ENCODE results near the gene FOXJ3. TPM values are rescaled to one million over a fixed set of nuclear protein-coding genes. Genes with fewer than 3 reads are reported as not detected.

Gene FOXJ3
- total RNA-seq, 1 donor: 86.7 TPM

GRCh38 chr1:42348498-42348897, 13.5 kb upstream of the FOXJ3 start:
- peaks cover 6% of the 10 kb centered on the region for H3K27me3 ChIP-seq (ENCODE audit: insufficient read depth, low read length)
- H3K9me3 ChIP-seq (ENCODE audit: low read depth, low read length): no peaks in the 10 kb centered on the region
- no peak overlapping the region for H3K4me3 ChIP-seq (ENCODE audit: low read length)
- no peaks in the 10 kb centered on the region for H3K4me1 ChIP-seq (ENCODE audit: insufficient read depth, low read length)

- Histone ChIP-seq H3K4me1 (ENCODE audit: insufficient read depth, low read length) (no peaks in the 10 kb centered on the region), H3K4me3 (ENCODE audit: low read length) (no peak overlapping the region), H3K9me3 (ENCODE audit: low read depth, low read length) (no peaks in the 10 kb centered on the region), H3K27me3 (ENCODE audit: insufficient read depth, low read length) (no peaks in the 10 kb centered on the region)
Observed at GRCh38 chr1:42343049-42343448, 8.0 kb upstream of the FOXJ3 start.

- Histone ChIP-seq H3K9me3 (ENCODE audit: low read depth, low read length) (no peaks in the 10 kb centered on the region), H3K27me3 (ENCODE audit: insufficient read depth, low read length) (no peaks in the 10 kb centered on the region), H3K4me1 (ENCODE audit: insufficient read depth, low read length) (peaks cover 3% of the 10 kb centered on the region), H3K4me3 (ENCODE audit: low read length) (no peak overlapping the region)
Observed at GRCh38 chr1:42340901-42341300, 5.9 kb upstream of the FOXJ3 start.

DNA sequence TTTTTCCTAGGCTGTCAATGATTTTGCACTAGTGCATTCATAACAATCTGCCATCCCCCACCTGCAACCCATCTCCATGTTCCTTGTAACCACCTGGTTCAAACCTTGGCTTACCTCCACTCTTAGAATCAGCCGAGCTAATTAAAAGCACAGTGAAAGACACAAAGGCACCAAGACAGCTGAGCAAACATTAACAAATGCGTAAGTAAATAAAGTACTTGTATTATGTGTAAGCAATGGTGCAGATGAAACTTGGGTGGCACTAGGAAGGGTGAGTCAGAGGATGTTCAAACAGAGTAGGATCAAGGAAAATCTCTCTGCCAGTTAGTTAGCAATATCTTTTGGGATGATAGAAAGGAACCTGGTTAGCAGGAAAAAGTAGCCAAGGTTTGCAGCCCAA, 5.1 kb upstream of the FOXJ3 start:
- Histone ChIP-seq H3K9me3 (ENCODE audit: low read depth, low read length) (no peaks in the 10 kb centered on the region), H3K4me3 (ENCODE audit: low read length) (no peak overlapping the region), H3K27me3 (ENCODE audit: insufficient read depth, low read length) (no peaks in the 10 kb centered on the region), H3K4me1 (ENCODE audit: insufficient read depth, low read length) (peaks cover 7% of the 10 kb centered on the region)

DNA sequence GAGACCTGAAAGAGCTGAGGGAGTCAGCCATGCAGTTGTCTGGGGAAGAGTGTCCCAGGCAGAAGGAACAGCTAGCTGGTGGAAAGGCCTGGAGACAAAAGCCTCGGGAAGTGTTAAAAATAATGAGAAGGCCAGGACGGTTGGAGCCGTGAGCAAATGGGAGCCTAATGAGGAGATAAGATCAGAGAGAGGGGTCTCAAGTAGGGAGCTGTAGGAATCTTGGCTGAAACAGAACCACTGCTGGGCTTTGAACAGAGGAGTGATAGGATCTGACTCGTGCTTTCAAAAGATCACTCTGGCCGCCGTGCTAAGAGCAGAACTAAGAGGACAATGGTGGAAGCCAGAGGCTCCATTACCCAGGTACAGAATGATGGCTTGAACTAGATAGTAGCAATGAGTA, 1.9 kb upstream of the FOXJ3 start:
- Histone ChIP-seq H3K27me3 (ENCODE audit: insufficient read depth, low read length) (no peaks in the 10 kb centered on the region), H3K4me3 (ENCODE audit: low read length) (no peak overlapping the region), H3K4me1 (ENCODE audit: insufficient read depth, low read length) (peaks cover 17% of the 10 kb centered on the region), H3K9me3 (ENCODE audit: low read depth, low read length) (no peaks in the 10 kb centered on the region)

GRCh38 chr1:42335809-42336518, 929 bp upstream of the FOXJ3 start:
- H3K4me1 ChIP-seq (ENCODE audit: insufficient read depth, low read length): peaks cover 17% of the 10 kb centered on the region
- H3K4me3 ChIP-seq (ENCODE audit: low read length): peak overlapping the region; percentile 76
- no peaks in the 10 kb centered on the region for H3K27me3 ChIP-seq (ENCODE audit: insufficient read depth, low read length)
- no peaks in the 10 kb centered on the region for H3K9me3 ChIP-seq (ENCODE audit: low read depth, low read length)

DNA sequence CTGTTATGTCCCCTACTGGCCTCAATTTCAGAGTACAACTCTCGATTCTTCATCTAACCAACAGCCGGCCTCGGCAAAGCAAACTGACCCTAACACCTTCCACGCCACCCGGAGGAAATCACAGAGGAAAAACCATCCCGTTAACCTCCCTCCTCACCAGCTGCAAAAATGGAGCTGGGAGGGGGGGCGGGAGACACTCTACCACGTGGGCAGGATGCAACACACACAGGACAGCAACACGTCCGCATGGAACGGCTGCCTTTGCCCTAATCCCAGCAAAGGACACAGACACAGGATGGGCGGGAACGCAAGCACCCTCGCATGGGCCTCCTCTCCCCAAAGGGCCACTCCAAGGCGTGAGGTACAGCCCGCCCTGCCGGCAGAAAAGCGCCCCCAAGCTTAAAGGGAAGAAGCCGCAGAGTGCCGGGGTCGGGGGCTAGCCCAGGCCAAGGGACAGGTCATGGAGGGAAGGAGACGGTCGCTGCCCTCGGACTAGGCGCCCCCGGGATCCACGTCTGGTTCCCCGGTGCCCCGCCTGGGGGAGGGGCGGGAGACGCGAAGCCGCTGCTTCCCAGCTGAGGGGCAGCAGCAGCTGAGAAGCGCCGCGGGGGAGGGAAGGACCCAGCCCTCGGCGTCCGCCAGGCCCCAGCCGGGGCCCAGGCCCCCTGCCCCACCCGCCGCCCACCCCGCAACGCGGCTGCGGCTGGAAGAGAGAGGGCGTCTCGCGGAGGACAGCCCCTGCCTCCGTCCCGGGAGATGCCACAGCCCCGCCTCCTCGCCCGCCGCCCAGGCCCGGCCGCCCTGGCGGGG, 590 bp downstream of the FOXJ3 start:
- Histone ChIP-seq H3K27me3 (ENCODE audit: insufficient read depth, low read length) (no peaks in the 10 kb centered on the region), H3K9me3 (ENCODE audit: low read depth, low read length) (no peaks in the 10 kb centered on the region), H3K4me1 (ENCODE audit: insufficient read depth, low read length) (peaks cover 21% of the 10 kb centered on the region), H3K4me3 (ENCODE audit: low read length) (peak overlapping the region; percentile 76)

- H3K4me1 ChIP-seq (ENCODE audit: insufficient read depth, low read length): peaks cover 21% of the 10 kb centered on the region
- no peaks in the 10 kb centered on the region for H3K9me3 ChIP-seq (ENCODE audit: low read depth, low read length)
- peak overlapping the region; percentile 76 for H3K4me3 ChIP-seq (ENCODE audit: low read length)
- no peaks in the 10 kb centered on the region for H3K27me3 ChIP-seq (ENCODE audit: insufficient read depth, low read length)
Observed at GRCh38 chr1:42333662-42334239, 1.3 kb downstream of the FOXJ3 start.

DNA sequence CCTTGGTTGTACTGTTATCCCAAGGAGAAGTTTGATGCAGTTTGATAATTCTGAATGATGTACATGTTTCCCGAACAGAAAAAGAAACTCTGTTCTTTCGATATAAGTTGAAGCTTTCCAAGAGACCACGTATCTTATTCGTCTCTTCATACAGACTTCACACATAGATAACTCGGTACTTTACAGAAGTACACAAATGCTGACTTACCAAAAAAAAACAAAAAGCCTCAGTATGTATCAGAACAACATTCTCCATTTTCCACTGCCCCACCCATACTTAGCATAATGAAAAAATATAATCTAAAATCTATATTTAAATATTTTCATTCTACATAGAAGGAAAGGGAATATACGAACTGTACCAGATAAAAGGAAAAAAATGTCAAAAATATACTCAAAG, 2.2 kb downstream of the FOXJ3 start:
- no peaks in the 10 kb centered on the region for H3K27me3 ChIP-seq (ENCODE audit: insufficient read depth, low read length)
- no peaks in the 10 kb centered on the region for H3K9me3 ChIP-seq (ENCODE audit: low read depth, low read length)
- H3K4me1 ChIP-seq (ENCODE audit: insufficient read depth, low read length): peaks cover 23% of the 10 kb centered on the region
- no peak overlapping the region for H3K4me3 ChIP-seq (ENCODE audit: low read length)

DNA sequence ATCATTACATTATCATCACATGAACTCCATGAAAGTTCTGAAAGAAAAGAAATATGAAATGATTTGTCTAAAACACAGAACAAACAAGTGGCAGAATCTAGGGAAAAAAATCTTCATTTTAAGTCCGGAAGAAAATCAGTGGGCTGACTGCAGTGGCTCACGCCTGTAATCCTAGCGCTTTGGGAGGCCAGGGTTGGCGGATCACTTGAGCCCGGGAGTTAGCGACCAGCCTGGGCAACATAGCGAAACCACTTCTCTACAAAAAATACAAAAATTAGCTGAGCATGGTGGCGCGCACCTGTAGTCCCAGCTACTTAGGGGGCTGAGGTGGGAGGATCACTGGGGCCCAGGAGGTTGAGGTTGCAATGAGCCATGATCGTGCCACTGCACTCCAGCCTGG, 4.8 kb downstream of the FOXJ3 start:
- Histone ChIP-seq H3K4me3 (ENCODE audit: low read length) (no peak overlapping the region), H3K9me3 (ENCODE audit: low read depth, low read length) (no peaks in the 10 kb centered on the region), H3K4me1 (ENCODE audit: insufficient read depth, low read length) (peaks cover 17% of the 10 kb centered on the region), H3K27me3 (ENCODE audit: insufficient read depth, low read length) (no peaks in the 10 kb centered on the region)

GRCh38 chr1:42328916-42329496, 6.0 kb downstream of the FOXJ3 start:
- Histone ChIP-seq H3K27me3 (ENCODE audit: insufficient read depth, low read length) (no peaks in the 10 kb centered on the region), H3K4me3 (ENCODE audit: low read length) (no peak overlapping the region), H3K4me1 (ENCODE audit: insufficient read depth, low read length) (peaks cover 15% of the 10 kb centered on the region), H3K9me3 (ENCODE audit: low read depth, low read length) (no peaks in the 10 kb centered on the region)

DNA sequence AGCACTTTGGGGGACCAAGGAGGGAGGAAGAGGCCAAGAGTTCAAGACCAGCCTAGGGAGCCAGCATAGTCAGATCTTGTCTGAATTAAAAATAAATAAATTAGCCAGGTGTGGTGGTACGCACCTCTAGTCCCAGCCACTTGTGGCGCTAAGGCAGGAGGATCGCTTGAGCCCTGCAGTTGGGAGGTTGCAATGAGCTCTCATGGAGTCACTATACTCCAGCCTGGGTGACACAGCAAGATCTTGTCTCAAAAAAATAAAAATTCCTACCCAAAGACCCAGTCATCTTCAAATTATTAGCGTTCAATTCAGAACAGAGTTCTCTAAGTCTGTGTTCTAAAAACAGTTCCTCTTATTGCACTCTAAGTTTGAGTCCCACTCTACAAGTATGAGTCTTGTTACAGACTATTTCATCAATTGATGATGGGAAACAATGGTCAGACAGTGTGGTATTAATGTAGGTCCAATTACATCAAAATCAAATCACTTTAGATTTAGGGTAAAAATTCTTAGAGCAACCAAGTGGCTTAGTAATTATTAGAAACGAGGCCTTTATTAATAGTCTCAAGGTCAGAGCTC, 6.9 kb downstream of the FOXJ3 start:
- Histone ChIP-seq H3K4me3 (ENCODE audit: low read length) (no peak overlapping the region), H3K9me3 (ENCODE audit: low read depth, low read length) (no peaks in the 10 kb centered on the region), H3K4me1 (ENCODE audit: insufficient read depth, low read length) (peaks cover 10% of the 10 kb centered on the region), H3K27me3 (ENCODE audit: insufficient read depth, low read length) (no peaks in the 10 kb centered on the region)

DNA sequence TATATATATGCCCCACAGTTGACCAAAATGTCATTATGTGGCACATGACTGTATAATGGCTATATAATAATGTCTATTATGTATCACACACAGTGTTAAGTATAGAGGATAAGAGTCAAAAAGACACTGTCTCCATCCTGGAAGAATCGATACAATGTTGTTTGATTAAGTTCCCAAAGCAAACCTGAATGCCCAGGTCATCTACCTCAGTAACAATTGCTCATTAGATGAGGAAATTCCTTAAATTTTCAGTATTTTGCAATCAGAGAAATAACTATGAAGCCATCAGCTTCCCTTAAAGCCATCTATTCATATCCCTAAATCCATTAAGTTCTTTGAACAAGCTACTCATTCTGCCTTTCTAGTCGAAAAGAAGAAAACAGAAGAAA, 10.0 kb downstream of the FOXJ3 start:
- peaks cover 12% of the 10 kb centered on the region for H3K4me1 ChIP-seq (ENCODE audit: insufficient read depth, low read length)

DNA sequence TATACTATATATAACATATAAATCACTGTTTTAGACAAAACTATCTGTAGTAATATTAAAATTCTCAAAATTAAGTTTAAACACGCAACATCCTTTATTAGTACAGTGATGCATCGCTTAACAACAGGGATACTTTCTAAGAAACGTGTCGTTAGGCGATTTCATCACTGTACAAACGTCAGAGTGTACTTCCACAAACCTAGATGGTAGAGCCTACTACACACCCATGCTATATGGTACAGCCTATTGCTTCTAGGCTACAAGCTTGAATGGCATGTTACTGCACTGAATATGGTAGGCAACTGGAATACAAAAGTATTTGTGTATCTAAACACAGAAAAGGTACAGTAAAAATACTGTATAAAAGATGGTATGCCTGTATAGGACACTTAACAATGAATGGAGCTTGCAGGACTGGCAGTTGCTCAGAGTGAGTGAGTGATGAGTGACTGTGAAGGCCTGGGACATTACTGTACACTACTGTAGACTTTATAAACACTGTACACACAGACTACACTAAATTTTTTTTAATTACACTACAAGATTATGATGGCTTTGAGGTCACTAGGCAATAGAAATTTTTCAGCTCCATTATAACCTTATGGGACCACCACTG, 10.5 kb downstream of the FOXJ3 start:
- H3K4me1 ChIP-seq (ENCODE audit: insufficient read depth, low read length): peaks cover 17% of the 10 kb centered on the region

More for the DNA sequence above, 10.0 kb downstream of the FOXJ3 start:
- H3K9me3 ChIP-seq (ENCODE audit: low read depth, low read length): no peaks in the 10 kb centered on the region
- no peak overlapping the region for H3K4me3 ChIP-seq (ENCODE audit: low read length)
- H3K27me3 ChIP-seq (ENCODE audit: insufficient read depth, low read length): no peaks in the 10 kb centered on the region

More for the DNA sequence above, 10.5 kb downstream of the FOXJ3 start:
- Histone ChIP-seq H3K27me3 (ENCODE audit: insufficient read depth, low read length) (no peaks in the 10 kb centered on the region), H3K9me3 (ENCODE audit: low read depth, low read length) (no peaks in the 10 kb centered on the region), H3K4me3 (ENCODE audit: low read length) (no peak overlapping the region)
